ENCODE measurements around the gene ZNF513.

GRCh38 chr2:27428213-27428977 is 47.9 kb upstream of the ZNF513 start, which contains the start of gene NRBP1:
- peak; percentile 80 for TF ChIP-seq POLR2A (IDR thresholded peaks at IDR 0.05; ENCODE audit: low read depth, low read length)
- TF ChIP-seq TAF1 (IDR thresholded peaks at IDR 0.05; ENCODE audit: low read depth, low read length): peak; percentile 69; the same call in 1 of the 2 replicates
- peak; percentile 72; the same call in 1 of the 2 replicates for TF ChIP-seq POLR2AphosphoS5 (IDR thresholded peaks at IDR 0.05; ENCODE audit: low read depth, low read length)
- no peak for TF ChIP-seq SPI1 (IDR thresholded peaks at IDR 0.05; ENCODE audit: low read depth, low read length)
